Common myeloid progenitor, CD34-positive (primary cell): ENCODE results near the gene MAPK8.
"Not testable (repeated sequence)": the region's sequence is repeated elsewhere in the genome, so short reads cannot be mapped to it uniquely, and the experiment has no call there.

Experiments used
- CTCF ChIA-PET: fragments of 350-600 bp; sonication (Branson Sonifier 250); formaldehyde crosslinking; loops from one replicate; lab custom pipeline; 2021; ENCODE audit warnings: antibody characterized with exemption; lab: Charles Lee
- POLR2A ChIA-PET: fragments of 350-600 bp; sonication (Branson Sonifier 250); formaldehyde crosslinking; loops from one replicate; lab custom pipeline; 2021; ENCODE audit warnings: antibody characterized with exemption; lab: Charles Lee
- DNase-seq, 3 donors: peaks; one replicate each; pipeline versions ENCODE4 v3.0.0 to v3.0.0-alpha.2; 2013
- H3K27ac ChIP-seq, 2 experiments: 1 replicate in 1 of 2; 2 replicates in 1 of 2; pipeline ENCODE4 v1.7.0; 2013; ENCODE audit warnings: inconsistent platforms in 2 of 2, low read length in 2 of 2, mild to moderate bottlenecking in 2 of 2, low read depth in 1 of 2, moderate library complexity in 1 of 2; ENCODE audit not compliant: severe bottlenecking in 2 of 2, insufficient read depth in 1 of 2, poor library complexity in 1 of 2
- H3K27me3 ChIP-seq, 5 experiments: replicated peaks in 2 of 5; 1 replicate in 3 of 5; 2 replicates in 2 of 5; pipeline versions ENCODE4 v1.6.1 to v1.7.0; 2013; ENCODE audit warnings: low read length in 4 of 5, mild to moderate bottlenecking in 2 of 5, moderate library complexity in 2 of 5, inconsistent platforms in 1 of 5; ENCODE audit not compliant: insufficient read depth in 5 of 5, control insufficient read depth in 4 of 5
- H3K36me3 ChIP-seq, 4 experiments: 1 replicate in 2 of 4; 2 replicates in 2 of 4; pipeline versions ENCODE4 v1.6.1 to v1.7.0; 2013; ENCODE audit warnings: low read length in 3 of 4, control low read depth in 1 of 4, mild to moderate bottlenecking in 1 of 4; ENCODE audit not compliant: control insufficient read depth in 4 of 4, insufficient read depth in 4 of 4
- H3K4me1 ChIP-seq, 4 experiments: 1 replicate in 3 of 4; 2 replicates in 1 of 4; pipeline versions ENCODE4 v1.6.1 to v1.7.1; 2013; ENCODE audit warnings: low read length in 3 of 4, mild to moderate bottlenecking in 3 of 4, control low read depth in 1 of 4, inconsistent platforms in 1 of 4, moderate library complexity in 1 of 4; ENCODE audit not compliant: control insufficient read depth in 4 of 4, insufficient read depth in 4 of 4; ENCODE audit errors: control extremely low read depth in 1 of 4
- H3K4me3 ChIP-seq, 7 experiments: 1 replicate in 4 of 7; 2 replicates in 3 of 7; pipeline versions ENCODE4 v1.5.1 to v1.7.0; 2013; ENCODE audit warnings: mild to moderate bottlenecking in 7 of 7, low read length in 6 of 7, moderate library complexity in 6 of 7, inconsistent platforms in 2 of 7, low read depth in 2 of 7, control low read depth in 1 of 7; ENCODE audit not compliant: insufficient read depth in 4 of 7, control insufficient read depth in 1 of 7; ENCODE audit errors: extremely low read depth in 1 of 7
- H3K9me3 ChIP-seq, 5 experiments: 1 replicate in 4 of 5; 2 replicates in 1 of 5; pipeline versions ENCODE4 v1.6.1 to v1.7.1; 2013; ENCODE audit warnings: low read length in 4 of 5, mild to moderate bottlenecking in 2 of 5, inconsistent platforms in 1 of 5, low read depth in 1 of 5, moderate library complexity in 1 of 5; ENCODE audit not compliant: control insufficient read depth in 4 of 5, insufficient read depth in 2 of 5; ENCODE audit errors: control extremely low read depth in 1 of 5
- WGBS: methylation state at CpG from one replicate; pipeline ENCODE4 v1.1.5; 2013; ENCODE audit not compliant: insufficient coverage; 5-methylcytosine and 5-hydroxymethylcytosine counted together

The MAPK8 gene

GRCh38 chr10:48416584-48417232 lies 110.2 kb downstream of the MAPK8 start:
- H3K27me3 ChIP-seq, result no peaks in the 10 kb centered on the region
- H3K9me3 ChIP-seq, result peaks cover 3 to 15% (median 8%) of the 10 kb centered on the region in 5 experiments
- ChIA-PET CTCF (interaction anchor here (0.7 to 3.2 kb wide), 10 partner anchors 8 to 132 kb away, joined by 3 to 16 read pairs (median 4); no protein-coding TSS in a partner anchor), POLR2A (no interaction called here)
- 100% methylated on average over 1 of the region's 2 CpGs for WGBS
- peaks cover 8 to 22% (median 13%) of the 10 kb centered on the region in 4 experiments for H3K36me3 ChIP-seq
- peaks cover 0 to 7% (median 4%) of the 10 kb centered on the region in 4 experiments for H3K4me1 ChIP-seq
- no peak overlapping the region for H3K27ac ChIP-seq
- peak in 1 of 3 donors; percentile 8 for DNase-seq
- H3K4me3 ChIP-seq, result no peak overlapping the region

DNA sequence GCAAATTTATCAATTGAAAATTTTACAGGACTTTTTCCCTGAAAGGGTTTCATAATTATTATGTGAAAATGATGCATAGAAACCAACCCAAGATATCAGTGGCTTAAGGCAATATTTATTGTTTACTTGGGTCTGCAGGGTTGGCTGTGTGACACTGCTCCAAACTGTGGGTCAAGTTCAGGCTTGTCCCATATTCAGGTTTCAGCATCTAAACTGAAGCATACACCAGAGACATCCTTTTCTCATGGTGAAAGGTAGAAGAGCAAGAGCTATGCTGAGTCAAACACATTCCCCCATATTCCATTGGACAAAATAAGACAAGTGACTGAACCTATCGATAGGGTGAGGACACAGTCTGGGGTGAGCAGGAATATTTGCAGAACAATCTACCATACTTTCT lies 110.9 kb downstream of the MAPK8 start:
- H3K27me3 ChIP-seq, result no peaks in the 10 kb centered on the region
- WGBS, result no CpG with 5 or more reads among the region's 1 CpG
- H3K27ac ChIP-seq, result no peak overlapping the region
- peaks cover 0 to 9% (median 4%) of the 10 kb centered on the region in 5 experiments for H3K9me3 ChIP-seq
- ChIA-PET CTCF (interaction anchor here (0.7 to 3.2 kb wide), 11 partner anchors 9 to 129 kb away, joined by 3 to 16 read pairs (median 4); no protein-coding TSS in a partner anchor), POLR2A (interaction anchor here (0.9 kb wide), 1 partner anchor 35 kb away, joined by 4 read pairs; no protein-coding TSS in a partner anchor)
- H3K36me3 ChIP-seq, result peaks cover 6 to 17% (median 9%) of the 10 kb centered on the region in 4 experiments
- no peak for DNase-seq
- peaks cover 0 to 7% (median 4%) of the 10 kb centered on the region in 4 experiments for H3K4me1 ChIP-seq
- H3K4me3 ChIP-seq, result no peak overlapping the region

- H3K4me3 ChIP-seq, result no peak overlapping the region
- no peaks in the 10 kb centered on the region for H3K9me3 ChIP-seq
- 100% methylated on average over 2 of the region's 5 CpGs for WGBS
- H3K27ac ChIP-seq, result no peak overlapping the region
- POLR2A ChIA-PET, result interaction anchor here (0.9 kb wide), 1 partner anchor 34 kb away, joined by 4 read pairs; no protein-coding TSS in a partner anchor
- H3K36me3 ChIP-seq, result peaks cover 2 to 8% (median 4%) of the 10 kb centered on the region in 4 experiments
- CTCF ChIA-PET, result interaction anchor here (0.8 to 3.2 kb wide), 9 partner anchors 10 to 92 kb away, joined by 3 to 16 read pairs (median 4); no protein-coding TSS in a partner anchor
- H3K27me3 ChIP-seq, result no peaks in the 10 kb centered on the region
- peaks cover 0 to 7% (median 4%) of the 10 kb centered on the region in 4 experiments for H3K4me1 ChIP-seq
- DNase-seq, result no peak
Measured at GRCh38 chr10:48418189-48418788, 111.8 kb downstream of the MAPK8 start.

- H3K27me3 ChIP-seq, result no peaks in the 10 kb centered on the region
- CTCF ChIA-PET, result interaction anchor here (1.1 to 3.2 kb wide), 3 partner anchors 13 to 37 kb away, joined by 3 to 16 read pairs (median 3); no protein-coding TSS in a partner anchor
- H3K4me3 ChIP-seq, result no peak overlapping the region
- no peak overlapping the region for H3K27ac ChIP-seq
- no peaks in the 10 kb centered on the region for H3K9me3 ChIP-seq
- peaks cover 0 to 8% (median 4%) of the 10 kb centered on the region in 4 experiments for H3K36me3 ChIP-seq
- POLR2A ChIA-PET, result no interaction called here
- no peak for DNase-seq
- H3K4me1 ChIP-seq, result peaks cover 0 to 10% (median 6%) of the 10 kb centered on the region in 4 experiments
- no CpG with 5 or more reads among the region's 4 CpGs for WGBS
Measured at GRCh38 chr10:48419714-48420113, 113.2 kb downstream of the MAPK8 start.

DNA sequence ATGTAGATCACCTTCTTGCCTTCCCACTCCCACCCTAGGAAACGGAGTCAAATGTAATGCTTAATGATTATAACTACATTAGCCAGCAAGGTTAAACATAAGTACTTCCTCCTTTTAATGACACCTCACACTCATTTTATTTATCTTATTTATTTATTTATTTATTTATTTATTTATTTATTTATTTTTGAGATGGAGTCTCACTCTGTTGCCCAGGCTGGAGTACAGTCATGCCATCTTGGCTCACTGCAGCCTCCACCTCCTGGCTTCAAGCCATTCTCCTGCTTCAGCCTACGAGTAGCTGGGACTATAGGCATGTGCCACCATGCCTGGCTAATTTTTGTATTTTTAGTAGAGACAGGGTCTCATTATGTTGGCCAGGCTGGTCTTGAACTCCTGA lies 115.4 kb downstream of the MAPK8 start:
- H3K27ac ChIP-seq, H3K4me1 ChIP-seq, DNase-seq, H3K4me3 ChIP-seq, H3K9me3 ChIP-seq, H3K27me3 ChIP-seq, POLR2A ChIA-PET, H3K36me3 ChIP-seq, CTCF ChIA-PET: not testable (repeated sequence)
- no CpG with 5 or more reads among the region's 2 CpGs for WGBS

DNA sequence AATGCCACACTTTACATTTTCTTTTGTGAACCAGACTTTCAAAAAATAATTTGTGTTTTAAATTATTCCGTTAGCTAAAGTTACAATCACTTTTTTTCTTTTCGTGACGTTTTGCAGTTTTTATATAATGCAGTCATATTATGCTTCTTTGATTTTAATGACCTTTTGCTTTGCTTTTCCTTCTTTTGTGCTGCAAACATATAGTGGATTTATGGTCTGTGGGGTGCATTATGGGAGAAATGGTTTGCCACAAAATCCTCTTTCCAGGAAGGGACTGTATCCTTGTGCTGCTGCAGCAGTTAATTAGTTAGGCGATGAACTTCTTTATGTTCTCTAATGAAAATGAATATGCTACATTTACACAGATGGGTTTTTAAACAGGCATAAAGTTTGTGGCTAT lies 117.4 kb downstream of the MAPK8 start:
- ChIA-PET POLR2A (interaction anchor here (0.7 kb wide), 1 partner anchor 78 kb away, joined by 3 read pairs; no protein-coding TSS in a partner anchor), CTCF (interaction anchor here (1.2 to 2.5 kb wide), 3 partner anchors 14 to 63 kb away, joined by 4 to 9 read pairs (median 5); no protein-coding TSS in a partner anchor)
- Histone ChIP-seq H3K4me1 (peaks cover 0 to 3% (median 1%) of the 10 kb centered on the region in 4 experiments), H3K27me3 (no peaks in the 10 kb centered on the region), H3K36me3 (peaks cover 0 to 17% (median 4%) of the 10 kb centered on the region in 4 experiments), H3K9me3 (no peaks in the 10 kb centered on the region), H3K27ac (no peak overlapping the region), H3K4me3 (no peak overlapping the region)
- DNase-seq, result no peak
- WGBS, result no CpG with 5 or more reads among the region's 4 CpGs
